ENCODE data around the gene ETV6.

- TF ChIP-seq EZH2phosphoT487 (IDR thresholded peaks at IDR 0.05; ENCODE audit: borderline replicate concordance, low read depth, low read length): no peak
- TF ChIP-seq, protein P1, sequence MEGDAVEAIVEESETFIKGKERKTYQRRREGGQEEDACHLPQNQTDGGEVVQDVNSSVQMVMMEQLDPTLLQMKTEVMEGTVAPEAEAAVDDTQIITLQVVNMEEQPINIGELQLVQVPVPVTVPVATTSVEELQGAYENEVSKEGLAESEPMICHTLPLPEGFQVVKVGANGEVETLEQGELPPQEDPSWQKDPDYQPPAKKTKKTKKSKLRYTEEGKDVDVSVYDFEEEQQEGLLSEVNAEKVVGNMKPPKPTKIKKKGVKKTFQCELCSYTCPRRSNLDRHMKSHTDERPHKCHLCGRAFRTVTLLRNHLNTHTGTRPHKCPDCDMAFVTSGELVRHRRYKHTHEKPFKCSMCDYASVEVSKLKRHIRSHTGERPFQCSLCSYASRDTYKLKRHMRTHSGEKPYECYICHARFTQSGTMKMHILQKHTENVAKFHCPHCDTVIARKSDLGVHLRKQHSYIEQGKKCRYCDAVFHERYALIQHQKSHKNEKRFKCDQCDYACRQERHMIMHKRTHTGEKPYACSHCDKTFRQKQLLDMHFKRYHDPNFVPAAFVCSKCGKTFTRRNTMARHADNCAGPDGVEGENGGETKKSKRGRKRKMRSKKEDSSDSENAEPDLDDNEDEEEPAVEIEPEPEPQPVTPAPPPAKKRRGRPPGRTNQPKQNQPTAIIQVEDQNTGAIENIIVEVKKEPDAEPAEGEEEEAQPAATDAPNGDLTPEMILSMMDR (conservative IDR thresholded peaks at IDR 0.05; ENCODE audit: low read length): no peak
These were observed 164.9 kb downstream of the ETV6 start for GRCh38 chr12:11814374-11814773.
